Cardiac fibroblast (primary cell): Measurements from ENCODE around the gene STAB2.

Experiments
- DNase-seq, 2 donors: peaks; one replicate each; pipeline versions ENCODE4 v3.0.0 to v3.0.0-alpha.2; 2010; ENCODE audit warnings: low read depth in 2 of 2
- H3K4me3 ChIP-seq, 2 donors: replicated peaks in 1 of 2; 1 replicate in 1 of 2; 2 replicates in 1 of 2; pipeline ENCODE4 v1.5.1; 2011; ENCODE audit warnings: low read depth in 2 of 2, low read length in 2 of 2, mild to moderate bottlenecking in 2 of 2, moderate library complexity in 1 of 2
- CTCF ChIP-seq: IDR thresholded peaks from one replicate; pipeline ENCODE4 v1.5.1; 2011; ENCODE audit warnings: low read depth, mild to moderate bottlenecking, low read length, inconsistent platforms

The STAB2 gene

GRCh38 chr12:103779410-103780092 is 192.5 kb downstream of the STAB2 start:
- H3K4me3 ChIP-seq = no peak overlapping the region
- peak in 1 of 2 donors; percentile 60 for DNase-seq
- TF ChIP-seq CTCF = no peak

- DNase-seq = peak; percentile 11 to 26
- no peak for TF ChIP-seq CTCF
- H3K4me3 ChIP-seq = no peak overlapping the region
These were observed 193.0 kb downstream of the STAB2 start for GRCh38 chr12:103780093-103780440.

GRCh38 chr12:103780992-103781391 is 193.9 kb downstream of the STAB2 start:
- no peak for TF ChIP-seq CTCF
- H3K4me3 ChIP-seq = no peak overlapping the region
- no peak for DNase-seq

- no peak overlapping the region for H3K4me3 ChIP-seq
- no peak for DNase-seq
- no peak for TF ChIP-seq CTCF
These were observed 195.3 kb downstream of the STAB2 start for GRCh38 chr12:103782399-103782798.

GRCh38 chr12:103783744-103784664 is 196.9 kb downstream of the STAB2 start:
- H3K4me3 ChIP-seq = no peak overlapping the region
- DNase-seq = no peak
- no peak for TF ChIP-seq CTCF

GRCh38 chr12:103785243-103786031 is 198.4 kb downstream of the STAB2 start:
- DNase-seq = no peak
- H3K4me3 ChIP-seq = no peak overlapping the region
- TF ChIP-seq CTCF = no peak
